HL-60 (cell line): ENCODE results near the gene BABAM2.

Experiments
- DNase-seq, 2 experiments: peaks; one replicate each; pipeline ENCODE4 v3.0.0-alpha.2; 2010 to 2020; ENCODE audit warnings: low read depth in 1 of 2, low spot score in 1 of 2
- H3K27ac ChIP-seq: fragments of 250-450 bp; sonication (Bioruptor Pico); replicated peaks from 2 replicates; pipeline ENCODE4 v1.5.1; 2020; ENCODE audit warnings: mild to moderate bottlenecking, moderate library complexity
- H3K27me3 ChIP-seq: fragments of 250-450 bp; sonication (Bioruptor Pico); 2 replicates; pipeline ENCODE4 v1.5.1; 2021; ENCODE audit warnings: mild to moderate bottlenecking, moderate library complexity; ENCODE audit not compliant: insufficient read depth, poor library complexity, severe bottlenecking
- H3K4me3 ChIP-seq: replicated peaks from 2 replicates; pipeline ENCODE4 v1.5.1; 2011; ENCODE audit warnings: mild to moderate bottlenecking, control low read depth, low read length; ENCODE audit not compliant: insufficient read depth
- GABPA ChIP-seq: IDR thresholded peaks from 2 replicates; pipeline ENCODE4 v1.6.1; 2012; ENCODE audit warnings: low read depth
- POLR2AphosphoS5 ChIP-seq: IDR thresholded peaks from 2 replicates; pipeline ENCODE4 v1.6.1; 2012; ENCODE audit warnings: low read depth
- REST ChIP-seq: IDR thresholded peaks from 2 replicates; pipeline ENCODE4 v1.6.1; 2012; ENCODE audit warnings: low read depth; ENCODE audit not compliant: insufficient replicate concordance
- SPI1 ChIP-seq: IDR thresholded peaks from 2 replicates; pipeline ENCODE4 v1.6.1; 2012; ENCODE audit warnings: low read depth, mild to moderate bottlenecking, borderline replicate concordance
- TF ChIP-seq, protein P1 (sequence below): IDR thresholded peaks from one replicate; pipeline ENCODE4 v1.5.1; 2011; ENCODE audit warnings: low read length, control low read depth, inconsistent platforms; ENCODE audit not compliant: insufficient read depth

BABAM2 gene

GRCh38 chr2:28134262-28134812 is 243.8 kb downstream of the BABAM2 start:
- TF ChIP-seq REST (no peak), SPI1 (peak; percentile 61; the same call in 1 of the 2 replicates), GABPA (no peak)
- TF ChIP-seq, protein P1, sequence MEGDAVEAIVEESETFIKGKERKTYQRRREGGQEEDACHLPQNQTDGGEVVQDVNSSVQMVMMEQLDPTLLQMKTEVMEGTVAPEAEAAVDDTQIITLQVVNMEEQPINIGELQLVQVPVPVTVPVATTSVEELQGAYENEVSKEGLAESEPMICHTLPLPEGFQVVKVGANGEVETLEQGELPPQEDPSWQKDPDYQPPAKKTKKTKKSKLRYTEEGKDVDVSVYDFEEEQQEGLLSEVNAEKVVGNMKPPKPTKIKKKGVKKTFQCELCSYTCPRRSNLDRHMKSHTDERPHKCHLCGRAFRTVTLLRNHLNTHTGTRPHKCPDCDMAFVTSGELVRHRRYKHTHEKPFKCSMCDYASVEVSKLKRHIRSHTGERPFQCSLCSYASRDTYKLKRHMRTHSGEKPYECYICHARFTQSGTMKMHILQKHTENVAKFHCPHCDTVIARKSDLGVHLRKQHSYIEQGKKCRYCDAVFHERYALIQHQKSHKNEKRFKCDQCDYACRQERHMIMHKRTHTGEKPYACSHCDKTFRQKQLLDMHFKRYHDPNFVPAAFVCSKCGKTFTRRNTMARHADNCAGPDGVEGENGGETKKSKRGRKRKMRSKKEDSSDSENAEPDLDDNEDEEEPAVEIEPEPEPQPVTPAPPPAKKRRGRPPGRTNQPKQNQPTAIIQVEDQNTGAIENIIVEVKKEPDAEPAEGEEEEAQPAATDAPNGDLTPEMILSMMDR = no peak
- peak; percentile 35 to 58 for DNase-seq
- H3K27ac ChIP-seq = no peak overlapping the region
- H3K27me3 ChIP-seq = no peaks in the 10 kb centered on the region
- no peak overlapping the region for H3K4me3 ChIP-seq

GRCh38 chr2:28134857-28135256 is 244.3 kb downstream of the BABAM2 start:
- DNase-seq = no peak
- H3K27me3 ChIP-seq = no peaks in the 10 kb centered on the region
- H3K27ac ChIP-seq = no peak overlapping the region
- H3K4me3 ChIP-seq = no peak overlapping the region
- no peak for TF ChIP-seq SPI1
- no peak for TF ChIP-seq GABPA
- TF ChIP-seq, protein P1 = no peak
- no peak for TF ChIP-seq POLR2AphosphoS5

- Histone ChIP-seq H3K27ac (no peak overlapping the region), H3K27me3 (no peaks in the 10 kb centered on the region), H3K4me3 (no peak overlapping the region)
- TF ChIP-seq GABPA (no peak), POLR2AphosphoS5 (no peak), SPI1 (no peak), REST (no peak)
- TF ChIP-seq, protein P1 = no peak
- no peak for DNase-seq
Measured at GRCh38 chr2:28135324-28135723, 244.8 kb downstream of the BABAM2 start.

GRCh38 chr2:28135799-28136198 is 245.3 kb downstream of the BABAM2 start:
- Histone ChIP-seq H3K27ac (no peak overlapping the region), H3K4me3 (no peak overlapping the region), H3K27me3 (no peaks in the 10 kb centered on the region)
- no peak for DNase-seq
- TF ChIP-seq GABPA = no peak
- no peak for TF ChIP-seq POLR2AphosphoS5
- TF ChIP-seq, protein P1 = no peak
- no peak for TF ChIP-seq REST
- TF ChIP-seq SPI1 = no peak
